Hematopoietic multipotent progenitor cell treated with erythropoietin and hydrocortisone succinate and interleukin-3 and kit ligand, for 4 days (in vitro differentiated cells): ENCODE measurements around the gene NSD2.
A peak's percentile ranks its signal among the peaks of the same experiment; 100 is the strongest.

Source experiments
- DNase-seq: peaks from one replicate; pipeline ENCODE4 v3.0.0-alpha.2; 2015

The NSD2 gene

GRCh38 chr4:1866189-1866661, 5.0 kb upstream of the NSD2 start:
- no peak for DNase-seq

GRCh38 chr4:1868293-1868692, 2.9 kb upstream of the NSD2 start:
- no peak for DNase-seq

GRCh38 chr4:1868912-1869311, 2.3 kb upstream of the NSD2 start:
- no peak for DNase-seq

- no peak for DNase-seq
These were observed 1.5 kb upstream of the NSD2 start for GRCh38 chr4:1869530-1870327.

- peak; percentile 95 for DNase-seq
These were observed 940 bp upstream of the NSD2 start for GRCh38 chr4:1870328-1870577.

GRCh38 chr4:1871471-1872021, 353 bp downstream of the NSD2 start:
- peak; percentile 65 for DNase-seq

GRCh38 chr4:1872870-1873269, 1.7 kb downstream of the NSD2 start:
- DNase-seq: peak; percentile 58

- no peak for DNase-seq
These were observed 2.1 kb downstream of the NSD2 start for GRCh38 chr4:1873291-1873690.

GRCh38 chr4:1873776-1874175, 2.6 kb downstream of the NSD2 start:
- DNase-seq: no peak

- DNase-seq: no peak
These were observed 3.0 kb downstream of the NSD2 start for GRCh38 chr4:1874201-1874600.

- DNase-seq: peak; percentile 61
These were observed 8.3 kb downstream of the NSD2 start for GRCh38 chr4:1879485-1879884.

GRCh38 chr4:1880332-1880731, 9.1 kb downstream of the NSD2 start:
- no peak for DNase-seq

GRCh38 chr4:1882850-1883271, 11.7 kb downstream of the NSD2 start:
- peak; percentile 96 for DNase-seq

- DNase-seq: no peak
These were observed 12.4 kb downstream of the NSD2 start for GRCh38 chr4:1883583-1883982.

GRCh38 chr4:1885414-1885813, 14.2 kb downstream of the NSD2 start:
- DNase-seq: no peak

- no peak for DNase-seq
These were observed 15.9 kb downstream of the NSD2 start for GRCh38 chr4:1887052-1887451.

- DNase-seq: no peak
These were observed 19.9 kb downstream of the NSD2 start for GRCh38 chr4:1890979-1891570.

GRCh38 chr4:1895971-1896657, 24.9 kb downstream of the NSD2 start:
- DNase-seq: no peak

GRCh38 chr4:1896658-1896991, 25.4 kb downstream of the NSD2 start:
- no peak for DNase-seq

GRCh38 chr4:1898007-1898406, 26.8 kb downstream of the NSD2 start:
- DNase-seq: no peak

- no peak for DNase-seq
These were observed 27.5 kb downstream of the NSD2 start for GRCh38 chr4:1898681-1899080.

GRCh38 chr4:1899149-1900086, 28.2 kb downstream of the NSD2 start:
- DNase-seq: peak; percentile 91

GRCh38 chr4:1900087-1900433, 28.9 kb downstream of the NSD2 start:
- DNase-seq: no peak
